Measurements from ENCODE around the gene ABI1.

GRCh38 chr10:26759008-26759407, 101.8 kb downstream of the ABI1 start:
- TF ChIP-seq CTCF (IDR thresholded peaks at IDR 0.05) (no peak), POLR2A (IDR thresholded peaks at IDR 0.05) (no peak)
